Stimulated activated CD8-positive, alpha-beta memory T cell treated with anti-CD3 and anti-CD28 coated beads, Interleukin-2, amount 100 ng/mL, for 1 hour (primary cell): Measurements from ENCODE around the gene CPTP.

Experiments
- DNase-seq, 2 donors: peaks; one replicate each; pipeline ENCODE4 v3.0.0-alpha.2; 2020; ENCODE audit warnings: low read depth in 2 of 2

CPTP gene

DNA sequence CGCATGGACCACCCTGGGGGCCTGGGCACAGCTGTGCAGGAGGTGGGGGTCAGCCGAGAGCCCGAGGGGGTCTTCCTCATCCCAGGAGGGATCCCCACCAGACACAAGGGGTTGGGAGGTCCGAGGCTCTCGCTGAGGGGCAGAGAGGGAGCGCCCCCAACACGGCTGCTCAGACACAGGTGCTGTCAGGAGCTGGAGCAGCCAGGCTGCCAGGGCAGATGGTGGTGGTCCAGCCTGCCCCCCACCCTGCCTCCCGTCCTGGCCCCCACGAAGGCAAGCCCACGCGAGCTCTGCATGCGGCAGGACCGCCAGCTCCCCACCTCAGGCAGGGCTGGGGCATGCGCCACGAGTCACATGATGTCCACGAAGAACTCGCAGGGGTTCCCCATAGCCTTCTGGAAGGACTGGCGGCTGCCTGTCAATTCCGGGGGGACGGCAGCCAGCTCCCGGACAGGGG is 11.2 kb downstream of the CPTP start:
- DNase-seq = no peak

DNA sequence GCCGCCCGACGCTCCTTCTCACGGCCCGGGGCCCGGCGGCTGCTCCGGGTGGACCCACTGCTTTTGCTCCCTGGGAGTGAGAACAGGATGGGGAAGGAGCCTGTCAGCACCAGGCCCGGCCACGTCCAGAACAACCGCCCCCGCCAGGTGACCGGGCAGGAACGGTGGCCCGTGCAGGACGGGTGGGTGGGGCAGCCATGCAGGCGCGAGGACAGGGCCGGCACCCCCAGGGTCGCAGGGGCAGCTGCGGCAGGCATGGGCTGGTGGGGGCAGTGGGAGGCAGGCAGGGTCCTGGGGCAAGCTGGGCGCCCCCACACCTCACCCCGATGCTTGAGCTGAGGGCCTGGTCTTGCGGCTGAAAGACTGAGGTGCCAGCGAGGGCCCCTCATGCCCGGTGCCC is 11.8 kb downstream of the CPTP start:
- no peak for DNase-seq

DNA sequence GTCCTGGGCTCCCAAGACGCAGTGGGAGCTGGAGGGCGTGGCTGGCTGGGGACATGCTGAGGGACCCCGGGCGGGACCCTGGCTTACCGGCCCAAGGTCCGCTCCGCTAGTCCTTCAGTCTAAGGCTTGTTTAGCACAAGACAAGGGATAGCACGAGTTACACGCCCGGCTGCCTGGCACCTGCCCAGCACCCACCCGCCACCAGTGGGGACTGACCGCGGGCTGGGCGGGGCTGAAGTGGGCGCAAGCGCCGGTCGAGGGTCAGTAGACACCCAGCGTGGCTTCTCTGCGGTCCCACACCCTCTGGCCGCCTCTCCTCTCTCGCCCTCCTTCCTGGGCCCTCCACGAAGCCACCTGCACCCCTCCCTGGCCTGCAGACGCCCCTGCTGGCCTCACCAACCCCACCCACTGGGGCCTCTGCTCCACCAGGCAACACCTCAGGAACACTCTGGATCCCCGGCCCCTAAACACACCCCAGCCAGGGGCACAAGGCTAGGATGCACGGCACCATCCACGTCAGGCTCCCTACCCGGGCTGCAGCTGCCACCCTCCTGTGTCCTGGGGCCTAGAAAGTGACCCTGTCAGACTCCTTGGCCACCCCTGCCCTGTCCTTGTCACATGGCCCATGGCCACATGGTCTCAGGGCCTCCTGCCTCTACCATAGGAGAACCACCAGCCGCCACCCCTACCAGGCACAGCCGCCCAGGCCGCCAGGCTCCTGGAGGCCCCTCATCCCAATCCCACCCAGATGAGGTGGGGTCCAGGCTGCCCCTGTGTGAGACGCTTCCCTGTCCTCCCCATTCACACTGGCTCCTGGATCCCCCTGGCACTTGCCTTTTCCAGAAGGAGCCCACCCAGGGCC is 12.6 kb downstream of the CPTP start:
- DNase-seq = no peak

GRCh38 chr1:1337793-1338147 is 13.2 kb downstream of the CPTP start:
- no peak for DNase-seq

GRCh38 chr1:1338278-1338677 is 13.7 kb downstream of the CPTP start:
- DNase-seq = no peak

DNA sequence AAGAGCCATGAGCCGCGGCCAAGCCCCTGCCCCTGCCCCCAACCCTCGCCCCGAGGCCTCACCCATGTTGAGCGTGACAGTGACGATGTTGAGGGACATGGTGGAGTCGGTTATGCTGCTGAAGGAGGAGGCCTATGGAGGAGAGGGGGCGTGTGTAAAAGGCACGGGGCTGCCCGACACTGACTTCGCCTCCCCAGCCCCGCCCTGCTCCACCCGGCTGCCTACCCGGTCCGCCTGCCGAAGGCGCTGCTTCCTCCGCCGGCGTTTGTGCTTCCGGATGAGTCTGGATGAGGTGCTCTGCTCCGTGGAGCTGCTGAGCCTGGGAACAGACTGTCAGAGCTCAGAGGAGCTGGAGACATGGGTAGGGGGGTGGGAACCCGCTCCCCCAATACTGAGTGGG is 15.6 kb downstream of the CPTP start:
- DNase-seq = no peak

- DNase-seq = no peak
Measured at GRCh38 chr1:1340791-1341548, 16.4 kb downstream of the CPTP start.

DNA sequence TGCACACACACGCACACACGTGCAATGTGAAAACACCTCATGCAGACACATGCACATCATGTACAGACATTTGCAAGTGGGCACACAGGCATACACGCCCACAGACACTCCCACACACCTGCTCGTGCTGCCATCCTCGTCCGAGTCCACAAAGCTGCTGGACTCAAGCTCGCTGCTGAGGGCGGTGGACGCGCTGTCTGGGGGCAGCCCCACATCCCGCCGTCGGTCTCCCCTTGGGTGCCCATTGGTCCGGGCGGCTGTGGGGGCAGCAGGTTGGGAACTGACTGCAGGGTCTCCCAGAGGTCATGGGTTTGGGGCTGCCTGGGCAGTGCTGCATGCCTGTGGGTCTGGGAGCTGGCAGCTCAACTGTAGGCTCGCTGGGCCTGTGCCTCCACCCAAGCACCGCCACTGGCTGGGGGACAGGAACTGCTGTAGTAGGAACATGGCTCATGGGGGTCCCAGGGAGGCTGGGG is 17.0 kb downstream of the CPTP start:
- DNase-seq = no peak

GRCh38 chr1:1342061-1342562 is 17.5 kb downstream of the CPTP start:
- DNase-seq = no peak

DNA sequence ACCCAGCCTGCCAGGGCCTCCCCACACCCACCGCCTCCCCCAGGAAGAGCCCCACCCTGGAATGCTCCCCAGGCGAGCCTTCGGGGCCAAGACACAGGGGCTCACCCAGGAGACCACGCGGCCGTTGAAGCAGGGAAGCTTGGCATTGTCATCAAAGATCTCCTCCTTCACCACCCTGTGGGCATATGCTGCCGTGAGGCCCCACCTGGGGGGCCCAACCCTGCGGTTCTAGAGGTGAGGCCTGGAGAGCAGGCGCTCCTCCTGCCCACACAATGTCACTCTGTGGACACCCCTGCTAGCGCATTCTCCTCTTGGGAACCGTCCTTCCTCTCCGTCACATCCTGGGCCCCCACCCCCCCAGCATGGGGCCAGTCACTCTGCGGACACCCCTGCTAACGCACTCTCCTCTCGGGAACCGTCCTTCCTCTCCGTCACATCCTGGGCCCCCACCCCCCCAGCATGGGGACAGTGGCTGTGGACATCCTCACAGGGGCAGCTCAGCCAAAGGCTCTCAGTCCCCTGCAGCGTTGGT is 18.0 kb downstream of the CPTP start:
- no peak for DNase-seq

DNA sequence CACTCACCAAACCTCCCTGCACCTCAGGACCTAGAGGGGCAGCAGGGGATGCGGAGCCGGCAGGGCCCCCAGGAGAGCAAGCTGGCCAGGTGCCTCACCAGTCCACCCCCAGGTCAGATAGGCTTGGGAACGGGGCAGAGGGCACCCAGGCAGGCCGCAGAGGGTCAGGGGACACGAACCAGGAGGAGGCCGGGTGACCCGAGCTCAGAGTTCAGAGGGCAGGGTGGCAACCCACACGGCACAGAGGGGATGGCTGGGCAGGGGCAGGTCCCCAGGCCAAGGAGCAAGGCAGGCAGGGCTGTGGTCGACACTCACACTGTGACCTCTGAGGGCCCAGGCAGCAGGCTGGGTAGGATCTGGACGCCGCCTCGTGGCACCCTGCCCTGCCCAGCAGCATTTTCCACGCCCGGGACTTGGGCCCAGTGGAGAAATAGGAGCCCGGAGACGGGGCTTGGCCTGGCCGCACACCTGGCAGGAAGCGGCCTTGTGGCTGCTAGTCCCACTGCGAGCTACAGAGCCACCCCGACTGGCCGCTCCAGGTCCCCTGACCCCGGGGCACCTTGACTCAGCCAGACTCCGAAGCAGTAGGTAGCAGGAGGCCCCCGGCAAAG is 19.3 kb downstream of the CPTP start:
- no peak for DNase-seq

GRCh38 chr1:1344655-1345361 is 20.2 kb downstream of the CPTP start:
- DNase-seq = no peak

DNA sequence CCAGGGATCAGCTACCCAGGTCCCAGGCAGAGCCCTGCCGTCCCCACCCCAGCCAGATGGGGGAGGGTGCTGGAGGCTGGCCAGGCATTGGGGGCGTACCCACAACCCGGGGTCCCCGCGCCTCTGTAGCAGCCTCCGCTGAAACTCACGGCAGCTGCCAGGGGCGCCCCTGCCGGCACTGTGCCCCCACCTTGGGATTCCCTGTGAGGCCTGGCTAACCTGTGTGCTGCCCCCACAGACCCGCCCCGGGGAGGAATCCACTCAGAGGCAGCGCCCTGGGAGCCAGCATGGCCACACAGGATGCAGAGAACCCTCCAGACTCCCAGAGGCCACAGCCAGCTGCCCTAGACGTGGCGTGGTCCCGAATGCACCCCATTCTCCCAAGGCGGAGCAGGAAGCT is 20.8 kb downstream of the CPTP start:
- no peak for DNase-seq

DNA sequence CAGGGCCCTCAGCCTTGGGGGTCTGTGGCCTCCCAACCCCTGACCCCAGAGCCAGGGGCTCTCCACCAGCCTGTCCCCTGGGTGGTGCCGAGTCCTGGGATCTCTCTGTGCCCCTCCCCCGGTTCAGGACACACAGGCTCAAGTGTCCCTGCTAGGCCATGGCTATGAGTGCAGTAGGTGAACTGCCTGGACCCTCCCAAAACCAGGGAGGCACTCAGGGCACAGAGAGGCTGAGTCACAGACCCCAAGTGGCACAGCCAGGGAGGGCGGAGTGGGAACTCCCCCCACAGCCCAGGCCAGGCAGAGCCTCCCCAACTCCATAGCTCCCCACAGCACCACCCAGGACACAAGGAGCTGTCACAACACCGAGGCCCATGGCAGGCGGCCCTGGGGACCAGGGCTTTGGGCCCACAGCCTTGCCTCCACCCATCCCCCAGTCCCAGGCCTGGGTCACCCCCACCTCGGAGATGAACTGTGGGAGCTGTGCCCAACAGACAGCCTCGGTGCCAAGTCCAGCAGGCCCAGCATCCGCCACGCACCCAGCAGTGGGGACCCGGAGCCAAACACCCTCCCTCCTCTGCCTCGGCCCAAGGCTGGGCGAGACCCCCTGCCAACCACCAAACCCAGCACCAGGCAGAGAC is 21.4 kb downstream of the CPTP start:
- no peak for DNase-seq

- DNase-seq = no peak
Measured at GRCh38 chr1:1346501-1346890, 21.9 kb downstream of the CPTP start.

- DNase-seq = no peak
Measured at GRCh38 chr1:1347026-1347595, 22.5 kb downstream of the CPTP start.

- no peak for DNase-seq
Measured at GRCh38 chr1:1347663-1348419, 23.2 kb downstream of the CPTP start.

DNA sequence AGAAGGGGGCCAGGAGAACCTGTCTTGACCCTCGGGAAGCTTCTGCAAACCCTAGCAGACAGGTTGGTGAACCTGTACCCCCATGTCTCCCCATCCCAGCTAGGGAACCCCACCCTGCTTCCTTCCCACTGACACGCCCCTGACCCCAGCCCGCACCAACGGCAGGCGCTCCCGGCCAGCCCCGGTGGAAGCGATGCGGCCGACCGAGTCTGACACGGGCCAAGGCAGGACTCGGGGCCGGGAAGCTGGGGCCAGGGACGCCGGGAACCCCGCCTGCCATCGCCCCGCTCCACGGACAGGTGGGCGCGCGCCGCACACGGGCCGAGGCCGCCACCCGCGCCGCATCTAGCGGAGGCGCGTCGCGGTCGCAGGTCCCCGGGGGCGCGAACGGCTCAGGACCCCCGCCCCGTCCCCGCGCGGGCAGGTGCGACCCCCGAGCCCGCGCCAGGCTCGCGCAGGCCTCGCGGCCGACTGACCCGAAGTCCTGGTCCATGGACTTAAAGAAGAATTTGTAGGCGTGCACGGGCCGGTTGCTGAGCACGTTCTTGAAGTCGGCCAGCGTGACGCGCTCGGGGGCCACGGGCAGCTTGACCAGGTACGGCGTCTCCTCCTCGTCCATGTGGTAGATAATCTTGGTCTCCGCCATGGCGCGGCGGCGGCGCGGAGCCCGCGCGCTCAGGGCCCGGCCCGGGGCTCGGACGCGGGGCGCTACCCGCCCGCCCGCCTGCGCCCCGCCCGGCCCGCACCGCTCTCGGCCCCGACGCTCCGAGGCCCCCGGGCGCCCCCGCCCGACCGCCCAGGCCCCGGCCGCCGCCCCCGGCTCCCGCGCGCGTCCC is 24.0 kb downstream of the CPTP start:
- DNase-seq = no peak
